ENCODE data around the gene C19orf12. TPM values are rescaled to one million over a fixed set of nuclear protein-coding genes. Genes with fewer than 3 reads are reported as not detected.

C19orf12 gene
- total RNA-seq, 2 experiments from 2014 or later: 38.7 to 41.0 TPM

DNA sequence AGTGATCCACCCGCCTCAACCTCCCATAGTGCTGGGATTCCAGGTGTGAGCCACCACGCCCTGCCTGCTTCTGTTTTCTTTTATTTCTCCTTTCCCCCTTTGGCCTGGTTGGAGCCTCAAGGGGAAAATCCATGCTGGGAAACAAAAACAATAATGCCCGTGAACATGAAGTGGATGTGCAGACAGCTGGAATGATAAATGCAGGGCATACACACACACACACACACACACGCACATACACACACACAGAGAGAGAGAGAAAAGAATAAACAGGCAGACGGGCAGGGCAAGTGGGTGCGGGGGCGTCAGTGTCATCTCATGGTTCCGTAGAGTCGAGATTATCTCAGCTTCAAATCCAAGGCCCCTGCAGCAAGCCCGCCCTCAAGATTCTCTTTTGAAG lies 54.2 kb downstream of the C19orf12 start:
- no peaks in the 10 kb centered on the region for H3K9me3 Mint-ChIP-seq (ENCODE audit: insufficient read depth)
- POLR2A ChIA-PET: interaction anchor here (1.2 to 1.4 kb wide), 3 partner anchors 52 to 62 kb away, joined by 3 to 10 read pairs (median 4); partner anchors contain the start of gene POP4
- H3K27ac Mint-ChIP-seq: peak overlapping the region; percentile 43
- no peaks in the 10 kb centered on the region for H3K27me3 Mint-ChIP-seq (ENCODE audit: low read depth)
- CTCF ChIA-PET: interaction anchor here (1.5 to 9.9 kb wide), 4 partner anchors 11 to 56 kb away, joined by 5 to 179 read pairs (median 24); partner anchors contain the start of gene POP4
- ATAC-seq: no peak
- DNase-seq: no peak
- no peak overlapping the region for H3K4me3 Mint-ChIP-seq
- H3K4me1 Mint-ChIP-seq (ENCODE audit: low read depth): peaks cover 34% of the 10 kb centered on the region
- no peaks in the 10 kb centered on the region for H3K36me3 Mint-ChIP-seq (ENCODE audit: low read depth)

DNA sequence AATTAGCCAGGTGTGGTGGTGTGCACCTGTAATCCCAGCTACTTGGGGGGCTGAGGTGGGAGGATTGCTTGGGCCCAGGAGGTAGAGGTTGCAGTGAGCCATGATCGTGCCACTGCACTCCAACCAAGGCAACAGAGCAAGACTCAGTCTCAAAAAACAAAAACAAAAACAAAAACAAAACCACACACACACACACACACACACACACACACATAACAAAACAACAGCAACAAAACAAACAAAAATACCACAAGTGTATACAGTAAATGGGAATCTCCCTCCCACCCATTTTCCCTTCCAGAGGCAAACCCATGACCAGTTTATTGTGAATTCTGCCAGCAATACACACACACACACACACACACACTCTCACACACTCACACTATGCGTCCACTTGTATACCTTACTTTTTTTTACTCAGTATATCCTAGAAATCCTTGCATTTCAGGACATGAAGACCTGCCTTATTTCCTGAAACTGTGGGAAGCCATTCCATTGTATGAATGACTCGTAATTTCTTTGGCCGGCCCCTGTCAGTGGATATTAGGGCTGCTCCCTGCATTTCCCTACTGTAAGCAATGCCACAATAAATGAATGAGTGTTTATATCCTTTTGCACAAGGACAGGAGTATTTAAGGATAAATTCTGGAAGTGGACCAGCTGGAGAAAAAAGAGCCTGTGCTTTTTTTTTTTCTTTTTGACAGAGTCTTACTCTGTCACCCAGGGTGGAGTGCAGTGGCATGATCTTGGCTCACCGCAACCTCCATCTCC lies 56.7 kb downstream of the C19orf12 start:
- Mint-ChIP-seq H3K4me3 (no peak overlapping the region), H3K36me3 (ENCODE audit: low read depth) (no peaks in the 10 kb centered on the region), H3K9me3 (ENCODE audit: insufficient read depth) (peaks cover 15% of the 10 kb centered on the region), H3K27me3 (ENCODE audit: low read depth) (peaks cover 5% of the 10 kb centered on the region), H3K27ac (no peak overlapping the region), H3K4me1 (ENCODE audit: low read depth) (peaks cover 23% of the 10 kb centered on the region)
- ChIA-PET POLR2A (no interaction called here), CTCF (interaction anchor here (1.2 kb wide), 1 partner anchor 8 kb away, joined by 3 read pairs; no protein-coding TSS in a partner anchor)
- DNase-seq: no peak
- ATAC-seq: no peak

DNA sequence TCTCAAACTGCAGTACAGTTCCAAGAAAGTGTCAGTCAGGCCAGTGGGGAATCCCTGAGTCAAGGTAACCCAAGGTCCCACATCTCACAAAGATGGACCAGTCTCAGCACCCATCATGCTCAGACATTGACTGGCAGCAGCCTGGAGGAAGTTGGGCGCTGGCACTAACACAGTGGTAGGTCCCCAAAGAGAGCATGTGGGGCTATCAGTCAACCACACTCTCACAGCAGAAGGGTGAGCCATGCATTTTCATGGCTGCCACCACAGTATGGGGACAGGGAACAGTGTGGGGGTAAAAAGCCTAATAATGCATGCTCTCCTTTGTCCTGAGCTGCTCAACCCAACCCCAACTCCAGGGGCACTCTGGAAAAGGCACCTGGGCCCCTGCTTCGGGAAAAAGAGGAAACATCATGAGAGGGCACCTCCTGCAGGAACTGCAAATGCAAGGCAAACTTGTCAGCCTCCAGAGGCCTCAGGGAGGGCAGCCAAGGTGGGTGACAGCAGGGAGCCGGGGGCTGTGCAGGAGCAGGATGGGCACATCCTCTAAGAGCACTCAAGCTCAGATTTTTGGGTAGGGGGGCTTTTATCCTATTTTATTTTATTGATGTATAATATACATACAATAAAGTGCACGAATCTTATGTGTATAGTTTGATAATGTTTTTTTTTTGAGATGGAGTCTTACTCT lies 59.3 kb downstream of the C19orf12 start:
- Mint-ChIP-seq H3K36me3 (ENCODE audit: low read depth) (no peaks in the 10 kb centered on the region), H3K27ac (no peak overlapping the region), H3K4me3 (no peak overlapping the region), H3K4me1 (ENCODE audit: low read depth) (peaks cover 4% of the 10 kb centered on the region), H3K9me3 (ENCODE audit: insufficient read depth) (peaks cover 18% of the 10 kb centered on the region), H3K27me3 (ENCODE audit: low read depth) (peaks cover 16% of the 10 kb centered on the region)
- ChIA-PET CTCF (interaction anchor here (1.2 kb wide), 1 partner anchor 10 kb away, joined by 5 read pairs; the partner anchor contains the start of gene PLEKHF1), POLR2A (no interaction called here)
- ATAC-seq: no peak
- no peak for DNase-seq

DNA sequence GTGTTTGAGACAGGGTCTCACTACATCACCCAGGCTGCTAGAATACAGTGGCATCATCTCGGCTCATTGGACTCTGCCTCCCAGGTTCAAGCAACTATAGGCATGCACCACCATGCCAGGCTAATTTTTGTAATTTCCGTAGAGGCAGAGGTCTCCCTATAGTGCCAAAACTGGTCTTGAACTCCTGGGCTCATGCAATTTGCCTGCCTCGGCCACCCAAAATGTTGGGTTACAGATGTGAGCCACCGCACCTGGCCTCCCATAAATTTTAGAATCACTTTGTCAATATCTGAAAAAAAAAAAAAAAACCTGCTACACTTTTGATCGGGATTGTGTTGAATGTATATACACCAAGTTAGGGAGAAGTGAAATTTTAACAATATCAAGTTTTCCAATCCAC lies 61.7 kb downstream of the C19orf12 start:
- POLR2A ChIA-PET: no interaction called here

DNA sequence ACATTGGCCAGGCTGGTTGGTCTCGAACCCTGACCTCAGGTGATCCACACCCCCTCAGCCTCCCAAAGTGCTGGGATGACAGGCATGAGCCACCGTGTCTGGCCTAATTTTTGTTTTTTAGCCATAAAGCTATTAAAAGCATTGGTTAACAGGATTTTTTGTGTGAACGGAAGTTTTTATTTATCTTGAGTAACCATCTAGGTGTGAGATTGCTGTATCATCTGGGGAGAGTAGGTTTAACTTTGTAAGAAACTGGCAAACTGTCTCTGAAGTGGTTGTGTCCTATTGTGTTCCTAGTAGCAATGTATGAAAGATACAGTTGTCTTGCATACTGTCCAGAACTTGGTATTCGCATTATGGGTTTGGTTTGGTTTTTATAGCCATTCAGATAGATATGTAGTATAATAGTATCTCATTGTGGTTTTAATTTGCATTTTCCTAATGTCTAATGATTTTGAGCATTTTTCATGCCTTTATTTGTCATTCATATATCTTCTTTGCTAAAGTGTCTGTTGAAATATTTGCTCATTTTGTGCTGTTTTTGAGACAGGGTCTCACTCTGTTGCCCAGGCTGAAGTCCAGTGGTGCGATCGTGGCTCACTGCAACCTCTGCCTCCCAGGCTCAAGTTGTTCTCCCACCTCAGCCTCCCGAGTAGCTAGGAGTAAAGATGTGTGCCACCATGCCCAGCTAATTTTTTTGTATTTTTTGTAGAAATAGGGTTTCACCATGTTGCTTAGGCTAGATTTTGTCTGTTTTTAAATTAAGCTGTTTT lies 63.3 kb downstream of the C19orf12 start:
- no peak for DNase-seq
- peaks cover 7% of the 10 kb centered on the region for H3K4me1 Mint-ChIP-seq (ENCODE audit: low read depth)
- POLR2A ChIA-PET: no interaction called here
- CTCF ChIA-PET: interaction anchor here (1.0 to 1.6 kb wide), 2 partner anchors 11 to 20 kb away, joined by 3 to 4 read pairs; no protein-coding TSS in a partner anchor
- H3K9me3 Mint-ChIP-seq (ENCODE audit: insufficient read depth): peaks cover 18% of the 10 kb centered on the region
- no peak for ATAC-seq
- peaks cover 16% of the 10 kb centered on the region for H3K27me3 Mint-ChIP-seq (ENCODE audit: low read depth)
- H3K27ac Mint-ChIP-seq: no peak overlapping the region
- H3K36me3 Mint-ChIP-seq (ENCODE audit: low read depth): no peaks in the 10 kb centered on the region
- no peak overlapping the region for H3K4me3 Mint-ChIP-seq

More for the DNA sequence above, 61.7 kb downstream of the C19orf12 start:
- no peaks in the 10 kb centered on the region for H3K36me3 Mint-ChIP-seq (ENCODE audit: low read depth)
- H3K9me3 Mint-ChIP-seq (ENCODE audit: insufficient read depth): peaks cover 18% of the 10 kb centered on the region
- DNase-seq (no peak), ATAC-seq (no peak)
- peaks cover 3% of the 10 kb centered on the region for H3K4me1 Mint-ChIP-seq (ENCODE audit: low read depth)
- CTCF ChIA-PET: no interaction called here
- H3K27me3 Mint-ChIP-seq (ENCODE audit: low read depth): peaks cover 16% of the 10 kb centered on the region
- H3K4me3 Mint-ChIP-seq: no peak overlapping the region
- no peak overlapping the region for H3K27ac Mint-ChIP-seq

DNA sequence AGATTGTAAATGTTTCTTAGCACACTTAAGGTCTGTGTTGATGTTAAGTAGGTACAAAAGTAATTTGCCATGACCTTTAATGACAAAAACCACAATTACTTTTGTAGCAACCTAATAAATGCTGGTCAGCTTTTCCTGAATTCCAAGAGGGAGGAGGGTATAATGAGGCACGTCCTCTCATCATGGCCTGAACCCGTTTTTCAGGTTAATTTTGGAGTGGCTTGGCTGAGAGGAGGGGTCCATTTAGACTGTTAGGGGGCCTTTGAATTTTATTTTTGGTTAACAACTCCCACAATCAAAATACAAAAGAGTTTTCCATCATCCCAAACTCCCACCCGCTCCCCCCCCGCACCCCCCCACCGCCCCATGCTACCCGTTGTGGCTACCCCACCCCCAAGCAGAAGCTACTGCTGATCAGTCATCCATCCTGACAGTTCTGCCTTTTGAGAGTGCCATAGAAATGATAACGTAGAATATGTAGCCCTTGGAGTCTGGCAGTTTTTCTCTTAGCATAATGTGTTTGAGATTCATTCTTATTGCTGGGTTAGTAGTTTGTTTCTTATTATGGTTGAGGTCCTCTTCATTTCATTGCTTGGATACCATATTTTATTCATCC lies 64.2 kb downstream of the C19orf12 start:
- Mint-ChIP-seq H3K36me3 (ENCODE audit: low read depth) (no peaks in the 10 kb centered on the region), H3K4me1 (ENCODE audit: low read depth) (peaks cover 13% of the 10 kb centered on the region), H3K9me3 (ENCODE audit: insufficient read depth) (peaks cover 18% of the 10 kb centered on the region), H3K27me3 (ENCODE audit: low read depth) (peaks cover 16% of the 10 kb centered on the region), H3K4me3 (no peak overlapping the region), H3K27ac (no peak overlapping the region)
- CTCF ChIA-PET: no interaction called here
- DNase-seq: no peak
- ATAC-seq: no peak
- POLR2A ChIA-PET: no interaction called here

Other genes starting within 250 kb of the C19orf12 start
- not detected for gene VSTM2B, start 189.3 kb downstream of the C19orf12 start, total RNA-seq
- 100 to 1,000 TPM; 101 to 103 TPM for gene POP4, start 109.0 kb downstream of the C19orf12 start, total RNA-seq
- 10 to 100 TPM; 46.0 to 47.7 TPM for gene PLEKHF1, start 49.8 kb downstream of the C19orf12 start, total RNA-seq
- gene CCNE1, start 96.7 kb upstream of the C19orf12 start, total RNA-seq: 10 to 100 TPM; 38.7 to 39.2 TPM
- gene URI1, start 227.0 kb upstream of the C19orf12 start, total RNA-seq: 10 to 100 TPM; 48.1 to 54.3 TPM